Activated CD4-positive, alpha-beta T cell treated with anti-CD3 and anti-CD28 coated beads for 4 hours (primary cell): Measurements from ENCODE around the gene PATE1.

Source experiments
- DNase-seq, 2 donors: peaks; one replicate each; pipeline ENCODE4 v3.0.0-alpha.2; 2020

PATE1 gene

GRCh38 chr11:125797641-125798040 lies 51.6 kb downstream of the PATE1 start:
- no peak for DNase-seq
